ENCODE results near the gene SNAP47. TPM values are rescaled to one million over a fixed set of nuclear protein-coding genes. Genes with fewer than 3 reads are reported as not detected.

SNAP47 gene
- total RNA-seq, 1 experiment from 2014 or later = 123 TPM

- H3K27me3 ChIP-seq (ENCODE audit: control insufficient read depth, insufficient read depth, low read length) = no peaks in the 10 kb centered on the region
- DNase-seq = peak; percentile 14
Observed at GRCh38 chr1:227736814-227737432, 1.7 kb downstream of the SNAP47 start.

GRCh38 chr1:227738820-227739219 lies 3.6 kb downstream of the SNAP47 start:
- DNase-seq = no peak
- Histone ChIP-seq H3K4me3 (ENCODE audit: insufficient read depth, low read depth, low read length) (no peak overlapping the region), H3K36me3 (replicated peaks; ENCODE audit: control insufficient read depth, insufficient read depth, low read length) (no peaks in the 10 kb centered on the region; the same call in 1 of the 2 replicates), H3K27me3 (ENCODE audit: control insufficient read depth, insufficient read depth, low read length) (no peaks in the 10 kb centered on the region)

More at GRCh38 chr1:227736814-227737432, 1.7 kb downstream of the SNAP47 start:
- H3K36me3 ChIP-seq (replicated peaks; ENCODE audit: control insufficient read depth, insufficient read depth, low read length) = peaks cover 7% of the 10 kb centered on the region
- H3K4me3 ChIP-seq (ENCODE audit: insufficient read depth, low read depth, low read length) = no peak overlapping the region

- Histone ChIP-seq H3K27me3 (ENCODE audit: control insufficient read depth, insufficient read depth, low read length) (no peaks in the 10 kb centered on the region), H3K36me3 (replicated peaks; ENCODE audit: control insufficient read depth, insufficient read depth, low read length) (no peaks in the 10 kb centered on the region; the same call in 1 of the 2 replicates), H3K4me3 (ENCODE audit: insufficient read depth, low read depth, low read length) (no peak overlapping the region)
- DNase-seq = no peak
Observed at GRCh38 chr1:227739636-227740035, 4.4 kb downstream of the SNAP47 start.

GRCh38 chr1:227740401-227740960 lies 5.2 kb downstream of the SNAP47 start:
- DNase-seq = no peak
- no peaks in the 10 kb centered on the region for H3K27me3 ChIP-seq (ENCODE audit: control insufficient read depth, insufficient read depth, low read length)
- no peaks in the 10 kb centered on the region; the same call in 1 of the 2 replicates for H3K36me3 ChIP-seq (replicated peaks; ENCODE audit: control insufficient read depth, insufficient read depth, low read length)
- H3K4me3 ChIP-seq (ENCODE audit: insufficient read depth, low read depth, low read length) = no peak overlapping the region

GRCh38 chr1:227741166-227741870 lies 6.1 kb downstream of the SNAP47 start:
- no peaks in the 10 kb centered on the region for H3K27me3 ChIP-seq (ENCODE audit: control insufficient read depth, insufficient read depth, low read length)
- H3K36me3 ChIP-seq (replicated peaks; ENCODE audit: control insufficient read depth, insufficient read depth, low read length) = no peaks in the 10 kb centered on the region; the same call in 1 of the 2 replicates
- DNase-seq = no peak
- no peak overlapping the region for H3K4me3 ChIP-seq (ENCODE audit: insufficient read depth, low read depth, low read length)

GRCh38 chr1:227742738-227743715 lies 7.8 kb downstream of the SNAP47 start:
- H3K27me3 ChIP-seq (ENCODE audit: control insufficient read depth, insufficient read depth, low read length) = no peaks in the 10 kb centered on the region
- no peak overlapping the region for H3K4me3 ChIP-seq (ENCODE audit: insufficient read depth, low read depth, low read length)
- peak; percentile 76 for DNase-seq
- peaks cover under 1% of the 10 kb centered on the region for H3K36me3 ChIP-seq (replicated peaks; ENCODE audit: control insufficient read depth, insufficient read depth, low read length)

- no peak for DNase-seq
- Histone ChIP-seq H3K4me3 (ENCODE audit: insufficient read depth, low read depth, low read length) (no peak overlapping the region), H3K36me3 (replicated peaks; ENCODE audit: control insufficient read depth, insufficient read depth, low read length) (peaks cover 7% of the 10 kb centered on the region), H3K27me3 (ENCODE audit: control insufficient read depth, insufficient read depth, low read length) (no peaks in the 10 kb centered on the region)
Observed at GRCh38 chr1:227744668-227745067, 9.4 kb downstream of the SNAP47 start.

GRCh38 chr1:227745568-227746265 lies 10.5 kb downstream of the SNAP47 start:
- DNase-seq = no peak
- no peak overlapping the region for H3K4me3 ChIP-seq (ENCODE audit: insufficient read depth, low read depth, low read length)

GRCh38 chr1:227746676-227747075 lies 11.4 kb downstream of the SNAP47 start:
- peaks cover 7% of the 10 kb centered on the region for H3K36me3 ChIP-seq (replicated peaks; ENCODE audit: control insufficient read depth, insufficient read depth, low read length)
- no peak for DNase-seq
- H3K4me3 ChIP-seq (ENCODE audit: insufficient read depth, low read depth, low read length) = no peak overlapping the region
- no peaks in the 10 kb centered on the region for H3K27me3 ChIP-seq (ENCODE audit: control insufficient read depth, insufficient read depth, low read length)

More at GRCh38 chr1:227745568-227746265, 10.5 kb downstream of the SNAP47 start:
- Histone ChIP-seq H3K27me3 (ENCODE audit: control insufficient read depth, insufficient read depth, low read length) (no peaks in the 10 kb centered on the region), H3K36me3 (replicated peaks; ENCODE audit: control insufficient read depth, insufficient read depth, low read length) (peaks cover 7% of the 10 kb centered on the region)

- H3K27me3 ChIP-seq (ENCODE audit: control insufficient read depth, insufficient read depth, low read length) = no peaks in the 10 kb centered on the region
- H3K36me3 ChIP-seq (replicated peaks; ENCODE audit: control insufficient read depth, insufficient read depth, low read length) = peaks cover 7% of the 10 kb centered on the region
- no peak for DNase-seq
- no peak overlapping the region for H3K4me3 ChIP-seq (ENCODE audit: insufficient read depth, low read depth, low read length)
Observed at GRCh38 chr1:227747382-227747781, 12.1 kb downstream of the SNAP47 start.

GRCh38 chr1:227747948-227748495 lies 12.8 kb downstream of the SNAP47 start:
- Histone ChIP-seq H3K36me3 (replicated peaks; ENCODE audit: control insufficient read depth, insufficient read depth, low read length) (peaks cover 8% of the 10 kb centered on the region), H3K4me3 (ENCODE audit: insufficient read depth, low read depth, low read length) (no peak overlapping the region), H3K27me3 (ENCODE audit: control insufficient read depth, insufficient read depth, low read length) (no peaks in the 10 kb centered on the region)
- DNase-seq = no peak

GRCh38 chr1:227748496-227749182 lies 13.4 kb downstream of the SNAP47 start:
- no peaks in the 10 kb centered on the region for H3K27me3 ChIP-seq (ENCODE audit: control insufficient read depth, insufficient read depth, low read length)
- H3K36me3 ChIP-seq (replicated peaks; ENCODE audit: control insufficient read depth, insufficient read depth, low read length) = peaks cover 8% of the 10 kb centered on the region
- H3K4me3 ChIP-seq (ENCODE audit: insufficient read depth, low read depth, low read length) = no peak overlapping the region
- DNase-seq = no peak

GRCh38 chr1:227749225-227749624 lies 14.0 kb downstream of the SNAP47 start:
- Histone ChIP-seq H3K36me3 (replicated peaks; ENCODE audit: control insufficient read depth, insufficient read depth, low read length) (peaks cover 8% of the 10 kb centered on the region), H3K27me3 (ENCODE audit: control insufficient read depth, insufficient read depth, low read length) (no peaks in the 10 kb centered on the region), H3K4me3 (ENCODE audit: insufficient read depth, low read depth, low read length) (no peak overlapping the region)
- no peak for DNase-seq
